GM18519 (cell line): Measurements from ENCODE around the gene ABO.
"Not testable (repeated sequence)": the region's sequence is repeated elsewhere in the genome, so short reads cannot be mapped to it uniquely, and the experiment has no call there.

Experiments used
- ATAC-seq: cut with Tn5 transposase; IDR thresholded peaks from one replicate; pipeline ENCODE4 v1.9.1; 2021; ENCODE audit warnings: mild to moderate bottlenecking, moderate library complexity; ENCODE audit not compliant: unreplicated experiment, low FRiP score

ABO gene

DNA sequence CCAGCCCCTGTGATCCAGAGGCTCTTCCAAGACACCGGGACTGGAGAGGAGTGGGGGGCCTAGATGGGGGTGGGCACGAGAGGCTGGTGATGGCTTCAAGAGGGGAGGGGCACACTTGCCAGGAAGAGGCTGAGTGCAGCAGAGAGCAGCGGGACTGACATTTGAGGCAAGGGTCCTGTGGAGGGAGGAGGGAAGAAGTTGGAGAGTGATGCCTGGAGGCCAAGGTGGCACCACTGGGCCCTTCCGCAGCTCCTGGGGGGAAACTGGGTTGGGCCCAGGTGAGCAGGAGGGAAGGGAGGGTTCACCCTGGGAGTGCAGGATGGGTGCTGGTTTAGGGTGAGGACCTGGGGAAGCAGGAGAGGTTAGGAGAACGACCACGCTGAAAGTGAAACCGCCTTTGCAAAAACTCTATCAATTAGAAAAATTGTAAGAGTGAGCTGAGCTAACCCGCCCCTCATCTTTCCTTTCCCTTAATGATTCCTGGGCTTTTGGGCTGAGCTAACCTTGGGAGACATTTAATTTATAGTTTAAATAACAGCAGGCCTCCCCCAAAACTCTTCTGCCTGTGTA lies 26.2 kb downstream of the ABO start:
- no peak for ATAC-seq

DNA sequence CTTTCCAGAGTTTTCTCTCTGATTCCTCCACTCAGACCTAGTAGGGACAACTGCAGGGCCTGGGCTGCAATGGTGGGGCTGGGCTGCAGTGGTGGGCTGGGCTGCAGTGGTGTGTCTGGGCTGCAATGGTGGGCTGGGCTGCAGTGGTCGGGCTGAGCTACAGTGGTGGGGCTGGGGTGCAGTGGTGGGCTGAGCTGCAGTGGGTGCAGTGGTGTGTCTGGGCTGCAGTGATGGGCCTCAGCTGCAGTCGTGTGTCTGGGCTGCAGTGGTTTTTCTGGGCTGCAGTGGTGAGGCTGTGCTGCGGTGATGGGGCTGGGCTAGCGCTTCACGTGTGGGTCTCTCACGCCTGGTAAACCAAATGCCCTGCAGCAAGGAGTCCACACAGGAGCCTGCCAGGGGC lies 27.4 kb downstream of the ABO start:
- no peak for ATAC-seq

DNA sequence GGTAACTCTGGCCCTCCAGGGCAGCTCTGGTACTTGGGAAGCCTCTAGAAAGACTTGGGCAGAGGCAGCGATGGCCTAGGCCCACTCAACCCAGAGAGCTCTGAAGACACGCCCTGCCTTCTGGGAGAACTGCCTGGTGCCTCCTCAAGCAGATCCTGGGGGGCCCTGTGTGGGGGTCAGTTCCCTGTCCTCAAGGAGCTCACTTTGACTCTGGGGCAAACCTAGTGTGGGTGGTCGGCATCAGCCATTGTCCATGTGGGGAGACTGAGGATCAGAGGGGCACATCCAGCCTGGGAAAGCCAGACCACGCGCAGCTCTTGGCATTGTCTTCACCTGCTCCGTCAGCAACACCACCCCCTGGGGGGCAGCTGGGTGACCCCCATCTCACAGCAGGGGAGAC lies 28.0 kb downstream of the ABO start:
- ATAC-seq, result no peak

DNA sequence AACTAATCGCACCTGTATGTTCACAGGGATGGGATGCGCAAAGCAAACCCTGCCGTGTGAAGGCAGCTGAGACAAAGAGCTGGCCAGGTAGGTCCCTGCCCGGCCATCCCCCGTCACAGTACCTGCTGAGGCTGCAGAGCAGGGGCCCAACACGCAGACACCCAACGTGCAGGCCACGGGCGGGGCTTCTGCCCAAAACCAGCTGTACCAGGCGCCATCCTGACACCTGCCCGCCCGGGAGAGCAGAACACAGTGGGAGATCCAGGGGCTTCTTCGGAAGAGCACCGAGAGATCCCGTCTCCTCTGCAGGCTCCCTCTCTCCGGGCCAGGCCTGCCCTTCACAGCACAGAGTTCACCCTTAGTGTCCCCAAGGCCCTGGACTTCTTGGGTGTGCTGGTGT lies 28.4 kb downstream of the ABO start:
- no peak for ATAC-seq

DNA sequence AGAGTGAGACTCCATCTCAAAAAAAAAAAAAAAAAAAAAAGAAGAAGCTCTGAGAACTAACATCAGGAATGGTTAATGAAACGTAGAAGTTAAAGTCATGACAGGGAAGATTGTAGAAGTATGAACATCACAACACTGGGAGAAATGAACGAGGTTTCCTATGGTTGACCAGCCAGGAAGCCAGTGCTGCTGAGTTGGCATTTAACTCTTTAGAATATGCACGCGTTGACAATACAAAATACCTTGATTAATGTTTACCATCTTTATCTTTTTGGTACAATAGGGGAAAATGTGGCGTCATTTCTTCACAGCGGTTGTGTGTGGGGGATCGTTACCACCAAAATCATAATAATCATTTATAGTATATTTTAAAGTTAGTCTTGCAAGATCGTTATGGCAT lies 32.0 kb downstream of the ABO start:
- ATAC-seq, result no peak

DNA sequence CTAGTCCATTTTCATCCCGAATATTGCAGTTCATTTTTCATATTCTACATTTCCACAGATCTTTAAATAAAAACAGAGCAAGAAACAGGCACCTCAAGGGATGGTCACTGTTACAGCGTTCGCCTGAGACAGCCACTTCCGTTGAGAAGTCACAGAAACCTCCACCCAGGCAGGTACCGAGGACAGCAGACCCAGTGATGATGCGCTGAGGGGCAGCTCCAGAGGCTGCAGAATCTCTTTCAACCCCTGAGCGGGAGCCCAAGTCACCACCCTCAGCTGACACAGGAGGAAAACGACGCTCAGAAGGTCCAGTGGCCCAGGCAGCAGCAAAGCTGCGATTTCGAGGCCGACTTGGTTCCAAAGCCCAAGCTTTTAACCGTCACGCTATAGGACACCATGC lies 32.8 kb downstream of the ABO start:
- ATAC-seq, result no peak

DNA sequence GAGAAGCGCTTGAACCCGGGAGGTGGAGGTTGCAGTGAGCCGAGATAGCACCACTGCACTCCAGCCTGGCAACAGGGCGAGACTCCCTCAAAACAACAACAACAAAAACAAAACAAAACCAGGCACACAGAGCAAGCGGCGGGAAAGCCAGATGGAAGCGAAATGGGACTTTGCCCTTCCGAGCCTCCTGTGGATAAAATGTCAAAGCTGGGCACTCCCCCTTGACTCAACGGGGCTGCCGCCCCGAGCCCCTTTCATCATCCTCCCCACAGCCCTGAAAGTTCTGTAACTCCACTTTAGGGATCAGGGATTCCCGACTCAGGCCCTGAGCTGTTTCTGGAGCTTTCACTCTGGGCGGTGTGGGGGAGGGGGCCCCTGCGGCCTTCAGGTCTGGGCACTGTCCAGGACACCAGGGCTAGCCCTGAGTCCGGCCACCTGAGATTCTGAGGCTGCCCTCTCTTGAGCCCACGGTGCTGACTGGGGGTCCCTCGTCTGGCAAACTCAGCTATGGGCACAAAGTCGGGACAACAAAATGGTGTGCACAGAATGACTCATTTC lies 35.4 kb downstream of the ABO start:
- no peak for ATAC-seq

DNA sequence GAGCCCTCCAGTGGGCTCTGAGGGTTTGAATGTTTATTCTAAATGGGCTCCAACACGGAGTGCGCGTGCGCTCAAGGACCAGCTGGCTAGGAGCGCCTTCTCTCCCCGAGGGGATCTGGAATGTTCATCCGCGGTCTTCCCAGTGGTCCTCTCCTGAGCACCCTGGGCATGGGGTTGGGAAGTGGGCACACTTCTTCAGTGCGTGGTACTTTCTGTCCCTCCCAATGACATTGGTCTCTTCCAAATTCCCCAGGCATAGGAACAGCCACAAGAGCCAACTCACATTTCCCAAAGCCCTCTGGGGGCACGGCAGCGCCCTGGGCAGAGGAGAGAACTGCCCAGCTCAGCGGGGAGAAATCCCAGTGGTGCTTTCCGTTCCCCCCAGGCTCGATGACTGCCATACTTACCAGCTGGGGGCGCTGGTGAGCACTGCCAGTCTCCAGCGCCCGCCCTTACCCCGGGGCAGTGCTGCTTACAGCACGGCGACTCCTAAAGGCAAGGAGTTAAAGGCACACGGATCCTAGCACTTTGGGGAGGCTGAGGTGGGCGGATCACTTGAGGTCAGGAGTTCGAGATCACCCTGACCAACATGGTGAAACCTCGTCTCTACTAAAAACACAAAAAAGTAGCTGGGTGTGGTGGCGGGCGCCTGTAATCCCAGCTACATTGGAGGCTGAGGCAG lies 36.0 kb downstream of the ABO start:
- no peak for ATAC-seq

DNA sequence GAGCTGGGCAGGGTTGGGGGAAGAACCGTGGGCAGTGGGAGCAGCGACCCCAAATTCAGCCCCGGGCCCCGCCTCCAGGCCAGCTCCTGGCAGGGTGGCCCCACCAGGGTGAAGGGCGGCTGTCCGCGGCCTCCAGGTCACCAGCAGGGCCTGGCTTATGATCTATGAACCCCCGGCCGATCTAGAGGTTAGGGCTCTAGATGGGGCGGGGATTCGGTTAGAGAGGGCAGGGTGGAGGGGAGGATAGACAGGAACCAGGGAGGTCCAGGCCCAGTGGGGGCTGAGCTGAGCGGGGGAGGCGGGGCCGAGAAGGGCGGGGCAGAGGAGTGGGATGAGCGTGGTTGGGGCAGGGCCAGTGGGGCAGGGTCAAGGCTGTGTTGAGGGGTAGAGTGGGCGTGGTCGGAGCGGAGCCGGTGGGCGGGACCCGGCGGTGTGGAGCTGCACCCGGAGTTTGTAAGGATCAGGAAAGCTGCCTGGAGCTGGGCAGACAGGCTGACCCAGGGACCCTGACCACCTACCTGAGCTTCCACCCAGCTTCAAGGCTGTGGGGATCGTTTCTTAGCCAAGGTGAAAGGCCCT lies 36.6 kb downstream of the ABO start:
- no peak for ATAC-seq

DNA sequence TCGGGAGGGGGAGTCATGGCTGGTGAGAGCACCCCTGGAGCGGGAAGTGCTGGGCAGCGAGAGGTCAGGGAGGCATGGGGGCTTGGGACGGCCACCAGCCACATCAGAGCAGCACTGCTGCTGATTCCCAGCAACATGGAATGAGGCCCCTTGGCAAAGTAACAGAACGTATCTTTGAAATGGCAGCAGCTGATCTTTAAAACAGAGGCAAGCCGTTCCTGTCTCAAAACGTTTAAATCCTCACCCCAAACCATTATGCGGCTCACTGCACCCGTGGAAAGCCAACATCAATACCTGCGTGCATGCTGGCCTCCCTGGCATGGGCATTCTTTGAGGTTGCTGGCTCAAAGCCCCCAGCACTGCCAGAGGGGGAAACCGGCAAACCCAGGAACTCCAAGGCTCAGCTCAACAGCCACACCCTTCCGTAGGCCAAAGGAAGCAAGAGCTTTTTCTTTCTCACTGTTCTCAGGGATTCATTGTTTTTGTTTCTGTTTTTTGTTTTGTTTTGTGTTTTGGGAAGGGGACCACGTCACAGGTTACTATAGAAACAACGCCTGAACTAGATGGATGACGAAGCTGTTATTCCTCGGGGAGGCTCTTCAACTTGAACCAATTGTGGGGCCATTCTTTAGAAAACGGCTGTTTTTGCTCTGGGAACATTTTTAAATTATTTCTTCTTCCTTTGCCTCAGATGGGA lies 37.8 kb downstream of the ABO start:
- no peak for ATAC-seq

DNA sequence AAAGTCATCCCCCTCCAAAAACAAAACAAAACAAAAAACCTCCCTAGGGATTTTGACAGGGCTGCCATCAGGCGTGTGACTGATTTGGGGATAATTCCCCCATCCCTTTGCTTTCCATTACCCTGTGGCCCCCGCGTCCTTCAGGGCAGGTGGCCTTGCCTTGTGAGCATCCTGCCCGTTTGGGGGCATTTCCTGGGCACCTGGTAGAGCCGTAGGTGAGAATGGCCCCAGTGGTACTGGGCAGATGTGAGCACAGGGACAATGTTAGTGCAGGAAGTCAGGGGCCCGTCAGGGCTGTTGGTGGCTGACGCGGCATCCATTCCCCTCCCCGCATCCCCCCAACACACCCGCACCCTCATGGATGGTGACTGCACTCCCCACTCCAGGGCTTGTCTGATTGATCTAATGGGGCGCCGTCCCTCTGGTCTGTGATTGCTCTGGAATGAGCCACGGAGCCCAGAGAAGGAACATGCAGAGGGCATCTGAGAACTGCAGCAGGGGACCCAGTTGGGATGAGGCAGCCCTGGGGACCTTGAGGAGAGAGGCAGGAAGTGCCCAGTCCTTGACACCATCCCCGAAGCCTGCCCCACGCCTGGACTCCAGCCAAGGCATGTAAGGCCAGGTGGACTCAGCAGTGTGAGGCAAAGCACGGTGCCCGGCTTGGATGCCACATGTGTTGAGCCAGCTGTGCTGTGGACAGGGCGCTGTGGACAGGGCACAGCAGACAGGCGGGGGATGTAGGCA lies 38.5 kb downstream of the ABO start:
- not testable (repeated sequence) for ATAC-seq

DNA sequence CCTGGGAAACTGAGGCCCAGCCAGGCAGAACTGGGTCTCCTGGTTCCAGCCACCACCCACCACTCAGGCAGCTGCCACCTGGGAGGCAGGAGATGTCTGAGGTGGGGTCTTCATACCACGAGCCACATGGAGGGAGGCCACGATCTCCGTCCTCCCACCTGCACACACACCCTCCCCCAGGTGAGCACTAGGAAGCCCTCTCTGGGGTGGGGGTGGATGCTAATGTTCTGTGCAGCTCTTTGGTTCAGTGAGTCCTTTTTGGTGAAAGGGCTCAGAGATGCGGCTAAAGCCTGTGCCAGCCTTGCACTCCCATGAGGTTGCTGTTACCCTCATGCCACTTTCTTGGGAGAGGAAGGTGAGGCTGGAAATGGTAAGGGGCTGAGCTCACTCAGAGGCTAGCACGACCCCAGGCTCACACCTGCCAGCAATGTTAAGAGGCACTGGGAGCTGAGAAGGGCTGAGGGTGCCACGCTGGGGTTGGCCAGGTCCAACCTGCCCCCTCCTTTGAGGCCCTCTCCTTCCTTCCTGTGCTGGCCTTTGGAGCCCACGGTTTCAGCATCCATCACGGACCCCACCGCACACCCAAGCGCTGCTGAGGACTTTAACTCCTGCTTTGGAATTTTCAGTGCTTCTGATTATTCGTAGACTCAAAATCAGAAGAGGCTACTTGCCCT lies 39.3 kb downstream of the ABO start:
- ATAC-seq, result no peak

DNA sequence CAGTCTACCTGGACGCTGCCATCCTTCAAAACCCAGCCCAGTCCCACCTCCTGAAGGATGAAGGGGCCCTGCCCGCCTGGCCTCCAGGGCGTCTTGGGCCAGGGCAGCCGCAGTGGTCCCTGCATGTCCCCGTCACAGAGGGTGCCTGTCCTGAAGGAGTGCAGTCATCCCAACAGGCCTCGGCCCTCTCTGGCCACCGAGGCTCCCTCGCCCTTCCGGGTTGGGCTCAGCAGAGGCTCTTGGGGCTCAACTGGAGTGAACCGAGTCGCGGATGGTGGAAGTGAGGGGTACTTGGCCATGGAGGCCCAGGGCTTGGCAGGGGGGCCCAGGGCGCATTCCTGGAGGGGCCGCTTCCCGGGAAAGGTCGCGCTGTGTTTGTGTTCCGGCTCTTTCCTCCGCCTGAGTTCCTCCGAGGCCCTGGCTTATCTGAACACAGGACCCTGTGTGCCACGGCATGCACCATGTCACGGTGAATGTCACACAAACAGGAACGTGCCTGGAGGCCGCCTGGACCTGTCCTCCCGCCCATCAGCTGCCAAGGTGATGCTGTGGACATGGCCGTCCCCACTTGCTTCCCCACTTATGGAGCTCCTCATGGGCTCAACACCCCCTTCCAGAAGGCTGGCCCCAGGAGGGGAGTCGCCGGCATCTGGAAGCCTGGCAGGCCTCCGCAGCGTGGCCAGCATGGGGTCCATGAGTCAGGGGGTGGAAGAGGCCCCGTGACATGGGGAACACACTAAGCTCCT lies 40.3 kb downstream of the ABO start:
- no peak for ATAC-seq

DNA sequence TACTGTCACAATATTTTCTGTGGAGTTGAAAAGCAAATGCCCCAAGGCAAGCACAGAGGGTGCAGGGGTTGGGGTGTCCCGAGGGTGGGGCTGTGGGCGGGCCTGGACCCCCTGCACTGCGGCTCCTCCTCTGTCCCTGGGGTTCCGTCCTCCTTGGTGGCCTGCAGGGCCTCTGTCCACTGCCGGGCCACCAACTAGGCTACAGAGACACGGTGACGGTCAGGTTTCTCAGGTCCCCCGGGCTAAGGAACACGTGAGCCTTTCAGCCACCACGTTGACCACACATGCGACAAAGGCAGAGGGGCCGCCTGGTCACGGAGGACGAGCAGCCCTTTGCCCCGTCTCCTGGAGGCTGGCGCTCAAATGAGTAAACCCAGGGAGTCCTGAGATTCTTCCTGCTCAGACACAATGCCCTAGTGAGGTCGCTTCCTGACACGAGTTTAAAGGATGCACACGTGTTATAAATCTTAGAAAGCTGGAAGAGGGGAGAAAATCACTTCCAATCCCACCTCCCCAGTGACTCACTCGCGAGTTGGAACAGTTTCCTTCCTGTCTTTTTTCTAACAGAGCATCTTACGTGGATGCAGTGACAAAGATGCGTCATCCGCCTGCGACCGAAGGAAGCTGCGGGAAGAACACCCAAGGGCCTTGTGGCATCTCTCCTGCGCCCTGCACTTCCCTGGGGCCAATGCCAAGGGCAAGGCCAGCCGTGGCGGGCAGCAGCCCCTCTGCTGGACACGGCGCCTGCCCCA lies 41.1 kb downstream of the ABO start:
- ATAC-seq, result no peak

DNA sequence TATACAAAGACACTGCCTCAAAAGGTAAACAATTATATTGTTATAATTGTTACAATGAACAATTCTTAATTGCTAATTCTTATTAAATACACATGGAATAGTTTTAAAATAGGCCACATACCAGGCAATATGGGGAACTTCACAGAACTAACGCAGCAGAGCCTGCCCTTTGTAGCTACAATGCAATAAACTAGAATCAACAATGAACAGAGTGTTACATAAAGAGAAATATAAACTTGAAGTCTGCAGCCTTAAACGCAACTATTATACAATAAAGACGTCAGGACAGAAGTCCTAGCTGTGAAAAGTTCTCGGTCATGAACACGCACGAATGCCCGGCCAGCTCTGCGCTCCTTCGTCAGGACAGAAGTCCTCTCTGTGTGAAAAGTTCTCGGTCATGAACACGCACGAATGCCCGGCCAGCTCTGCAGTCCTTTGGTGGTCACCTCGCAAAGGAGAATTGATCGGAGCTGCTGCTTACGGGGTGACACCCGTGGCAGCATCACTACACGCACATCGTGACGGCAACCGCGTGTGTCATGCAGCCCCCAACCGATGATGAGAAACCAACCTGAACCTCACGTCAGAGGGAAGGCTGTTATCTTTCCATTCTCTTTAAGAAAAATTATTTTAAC lies 43.0 kb downstream of the ABO start:
- not testable (repeated sequence) for ATAC-seq

DNA sequence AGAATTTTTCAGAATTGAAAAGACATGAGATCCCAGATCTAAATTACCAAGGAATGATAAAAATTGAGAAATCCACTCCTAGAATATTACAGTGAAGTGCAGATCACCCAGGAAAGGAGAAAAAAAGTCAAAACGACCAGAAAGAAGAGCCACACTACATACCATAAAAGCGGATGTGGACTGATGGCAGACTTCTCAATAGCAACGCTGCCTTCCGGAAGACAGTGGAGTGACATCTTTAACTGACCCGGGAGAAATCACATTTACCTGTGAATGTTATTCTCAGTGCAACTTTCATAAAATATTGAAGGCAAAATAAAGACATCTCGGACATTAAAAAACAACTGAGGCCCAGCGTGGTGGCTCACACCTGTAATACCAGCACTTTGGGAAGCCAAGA lies 44.5 kb downstream of the ABO start:
- not testable (repeated sequence) for ATAC-seq

DNA sequence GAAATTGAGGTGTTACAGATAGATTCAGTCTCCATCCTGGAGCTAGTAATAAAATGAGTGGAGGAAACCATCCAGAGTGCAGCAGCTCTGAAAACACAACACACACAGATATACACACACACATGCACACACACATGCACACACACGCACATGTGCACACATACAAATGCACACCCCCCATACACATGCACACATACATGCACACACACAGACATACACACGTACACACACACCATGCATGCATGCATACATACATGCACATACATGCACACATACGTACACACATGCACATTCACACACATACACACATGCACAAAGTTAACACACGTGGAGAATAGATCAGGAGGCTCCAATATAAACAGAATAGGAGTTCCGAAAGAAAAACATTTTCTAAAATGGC lies 44.9 kb downstream of the ABO start:
- no peak for ATAC-seq

DNA sequence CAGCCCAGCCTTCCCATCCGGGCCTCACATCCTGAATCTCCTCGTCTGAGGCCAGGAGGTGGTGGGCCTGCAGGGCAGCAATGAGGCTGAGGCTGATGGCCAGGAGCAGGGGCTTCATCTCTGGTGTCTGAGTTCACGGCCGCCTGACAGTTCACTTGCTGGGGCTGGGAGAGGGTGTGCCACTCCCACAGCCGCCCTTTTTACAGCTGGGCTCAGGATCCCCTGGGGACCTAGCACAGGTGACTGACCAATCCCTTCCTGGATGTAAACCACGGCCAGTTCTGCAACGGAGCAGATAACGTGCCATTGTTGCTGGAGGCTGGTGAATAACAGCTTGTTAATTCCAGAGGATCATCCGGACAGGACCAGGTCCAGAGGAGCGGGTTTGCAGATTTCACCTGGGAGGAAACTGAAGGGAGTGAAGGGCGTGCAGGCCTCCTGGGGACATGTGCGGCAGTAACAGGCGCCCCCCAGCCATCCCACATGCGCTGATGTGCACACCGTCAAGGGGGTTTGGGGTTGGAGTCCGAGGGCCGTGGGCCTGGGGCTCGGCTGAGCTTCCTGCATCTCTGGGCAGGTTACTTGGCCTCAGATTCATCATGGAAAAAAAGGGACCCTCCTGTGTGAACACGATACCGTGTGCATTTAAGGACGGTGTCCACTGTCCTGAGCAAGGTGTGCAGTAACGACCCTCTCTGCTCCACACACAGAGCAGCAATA lies 46.4 kb downstream of the ABO start:
- ATAC-seq, result not testable (repeated sequence)
